ENCODE results near the gene NGLY1. TPM values are rescaled to one million over a fixed set of nuclear protein-coding genes. Genes with fewer than 3 reads are reported as not detected.

Gene NGLY1
- total RNA-seq, 2 experiments from 2014 or later, result 46.0 to 46.2 TPM

DNA sequence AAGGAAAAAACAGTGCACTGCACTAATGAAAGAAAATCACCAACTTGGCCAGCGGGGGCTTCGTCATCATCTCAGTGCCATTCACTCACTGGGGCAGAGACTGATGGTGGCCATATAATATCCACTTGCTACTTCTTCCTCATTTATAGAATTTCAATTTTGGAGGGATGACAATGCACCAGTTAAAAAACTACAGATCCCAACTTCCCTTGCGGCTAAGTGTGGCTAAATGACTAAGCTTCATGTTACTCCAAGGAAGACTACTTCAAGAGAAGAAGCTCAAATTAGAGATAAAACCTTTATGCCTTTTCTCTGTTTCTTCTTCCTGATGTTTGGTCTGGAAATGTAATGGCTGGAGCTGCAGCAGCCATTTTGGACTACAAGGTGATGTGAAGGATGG is 38.8 kb downstream of the NGLY1 start:
- no peak overlapping the region for H3K4me3 Mint-ChIP-seq
- peaks cover 33% of the 10 kb centered on the region for H3K4me1 Mint-ChIP-seq (ENCODE audit: low read depth)
- no peak overlapping the region for H3K27ac Mint-ChIP-seq
- no peaks in the 10 kb centered on the region for H3K4me1 ChIP-seq (ENCODE audit: insufficient read depth, low read length)
- ChIA-PET CTCF (interaction anchor here (1.2 kb wide), 2 partner anchors 13 to 97 kb away, joined by 3 to 4 read pairs; no protein-coding TSS in a partner anchor), POLR2A (no interaction called here)
- intact Hi-C loops (cut with DNase I, micrococcal nuclease), result no loop called here
- no peaks in the 10 kb centered on the region for H3K9me3 Mint-ChIP-seq
- H3K27me3 ChIP-seq (ENCODE audit: control insufficient read depth in 1 of 2, insufficient read depth in 2 of 2, low read length in 2 of 2), result no peaks in the 10 kb centered on the region
- H3K36me3 ChIP-seq (ENCODE audit: insufficient read depth, low read length), result peaks cover 54% of the 10 kb centered on the region
- H3K4me3 ChIP-seq (ENCODE audit: low read length), result no peak overlapping the region
- ATAC-seq (ENCODE audit: poor library complexity) (no peak), DNase-seq (no peak)
- H3K9me3 ChIP-seq (ENCODE audit: control insufficient read depth in 1 of 2, insufficient read depth in 1 of 2, low read length in 2 of 2), result no peaks in the 10 kb centered on the region
- H3K27ac ChIP-seq (ENCODE audit: low read depth in 1 of 2, low read length in 2 of 2), result no peak overlapping the region
- H3K36me3 Mint-ChIP-seq (ENCODE audit: low read depth), result peaks cover 85% of the 10 kb centered on the region
- no peaks in the 10 kb centered on the region for H3K27me3 Mint-ChIP-seq
- TF ChIP-seq, protein P1, sequence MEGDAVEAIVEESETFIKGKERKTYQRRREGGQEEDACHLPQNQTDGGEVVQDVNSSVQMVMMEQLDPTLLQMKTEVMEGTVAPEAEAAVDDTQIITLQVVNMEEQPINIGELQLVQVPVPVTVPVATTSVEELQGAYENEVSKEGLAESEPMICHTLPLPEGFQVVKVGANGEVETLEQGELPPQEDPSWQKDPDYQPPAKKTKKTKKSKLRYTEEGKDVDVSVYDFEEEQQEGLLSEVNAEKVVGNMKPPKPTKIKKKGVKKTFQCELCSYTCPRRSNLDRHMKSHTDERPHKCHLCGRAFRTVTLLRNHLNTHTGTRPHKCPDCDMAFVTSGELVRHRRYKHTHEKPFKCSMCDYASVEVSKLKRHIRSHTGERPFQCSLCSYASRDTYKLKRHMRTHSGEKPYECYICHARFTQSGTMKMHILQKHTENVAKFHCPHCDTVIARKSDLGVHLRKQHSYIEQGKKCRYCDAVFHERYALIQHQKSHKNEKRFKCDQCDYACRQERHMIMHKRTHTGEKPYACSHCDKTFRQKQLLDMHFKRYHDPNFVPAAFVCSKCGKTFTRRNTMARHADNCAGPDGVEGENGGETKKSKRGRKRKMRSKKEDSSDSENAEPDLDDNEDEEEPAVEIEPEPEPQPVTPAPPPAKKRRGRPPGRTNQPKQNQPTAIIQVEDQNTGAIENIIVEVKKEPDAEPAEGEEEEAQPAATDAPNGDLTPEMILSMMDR (IDR thresholded peaks at IDR 0.05), result no peak

DNA sequence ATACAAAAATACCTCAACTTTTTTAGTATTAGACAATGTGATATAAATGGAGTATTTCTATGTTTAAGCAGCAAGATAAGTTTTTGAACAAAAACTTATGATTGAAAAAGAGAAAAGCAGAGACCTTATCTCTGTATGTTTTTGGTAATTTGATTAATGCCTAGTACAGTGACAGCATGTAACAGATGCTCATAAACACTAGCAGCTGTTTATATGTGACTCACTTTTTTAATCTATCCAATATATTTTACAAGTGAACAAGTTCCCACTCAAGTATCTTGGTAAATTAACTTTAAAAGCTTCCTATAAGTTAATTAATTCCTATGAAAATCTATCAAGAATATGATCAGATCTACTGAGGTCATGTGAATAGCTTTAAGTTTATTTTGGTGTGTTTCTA is 55.1 kb downstream of the NGLY1 start:
- Mint-ChIP-seq H3K4me1 (ENCODE audit: low read depth) (no peaks in the 10 kb centered on the region), H3K4me3 (no peak overlapping the region), H3K27ac (no peak overlapping the region), H3K27me3 (no peaks in the 10 kb centered on the region), H3K36me3 (ENCODE audit: low read depth) (peaks cover 82% of the 10 kb centered on the region), H3K9me3 (no peaks in the 10 kb centered on the region)
- H3K27ac ChIP-seq (ENCODE audit: low read depth in 1 of 2, low read length in 2 of 2), result no peak overlapping the region
- H3K36me3 ChIP-seq (ENCODE audit: insufficient read depth, low read length), result peaks cover 60% of the 10 kb centered on the region
- H3K27me3 ChIP-seq (ENCODE audit: control insufficient read depth in 1 of 2, insufficient read depth in 2 of 2, low read length in 2 of 2), result no peaks in the 10 kb centered on the region
- intact Hi-C loops (cut with DNase I, micrococcal nuclease), result no loop called here
- DNase-seq, result no peak
- CTCF ChIA-PET, result no interaction called here
- POLR2A ChIA-PET, result interaction anchor here (1.0 kb wide), 1 partner anchor 11 kb away, joined by 3 read pairs; no protein-coding TSS in a partner anchor
- no peaks in the 10 kb centered on the region for H3K4me1 ChIP-seq (ENCODE audit: insufficient read depth, low read length)
- ATAC-seq (ENCODE audit: poor library complexity), result no peak
- H3K4me3 ChIP-seq (ENCODE audit: low read length), result no peak overlapping the region
- no peaks in the 10 kb centered on the region for H3K9me3 ChIP-seq (ENCODE audit: control insufficient read depth in 1 of 2, insufficient read depth in 1 of 2, low read length in 2 of 2)
- TF ChIP-seq, protein P1 (IDR thresholded peaks at IDR 0.05), result no peak

DNA sequence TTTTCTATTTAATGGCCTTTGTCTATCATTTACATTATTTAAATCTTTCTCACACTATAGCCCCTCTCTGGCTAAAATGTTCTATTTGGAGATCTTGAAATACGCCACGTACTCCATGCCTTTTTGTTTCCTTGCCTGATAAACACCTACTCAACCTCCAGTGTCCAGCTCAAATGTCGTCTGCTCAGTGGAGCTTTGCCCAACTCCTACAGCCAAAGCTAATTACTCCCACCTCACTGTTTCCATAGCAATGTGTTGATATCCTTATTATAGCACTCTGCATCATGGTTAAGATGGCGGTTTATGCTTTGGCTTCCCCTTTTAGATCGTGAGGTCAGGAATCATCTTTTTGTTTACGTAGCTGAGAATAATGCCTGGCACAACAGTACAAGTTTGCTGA is 55.9 kb downstream of the NGLY1 start:
- Mint-ChIP-seq H3K9me3 (no peaks in the 10 kb centered on the region), H3K36me3 (ENCODE audit: low read depth) (peaks cover 79% of the 10 kb centered on the region), H3K4me3 (no peak overlapping the region), H3K4me1 (ENCODE audit: low read depth) (no peaks in the 10 kb centered on the region), H3K27ac (no peak overlapping the region), H3K27me3 (no peaks in the 10 kb centered on the region)
- H3K36me3 ChIP-seq (ENCODE audit: insufficient read depth, low read length), result peaks cover 53% of the 10 kb centered on the region
- no peaks in the 10 kb centered on the region for H3K9me3 ChIP-seq (ENCODE audit: control insufficient read depth in 1 of 2, insufficient read depth in 1 of 2, low read length in 2 of 2)
- ChIA-PET POLR2A (no interaction called here), CTCF (no interaction called here)
- intact Hi-C loops (cut with DNase I, micrococcal nuclease), result no loop called here
- no peak overlapping the region for H3K4me3 ChIP-seq (ENCODE audit: low read length)
- ATAC-seq (ENCODE audit: poor library complexity) (no peak), DNase-seq (no peak)
- H3K27me3 ChIP-seq (ENCODE audit: control insufficient read depth in 1 of 2, insufficient read depth in 2 of 2, low read length in 2 of 2), result no peaks in the 10 kb centered on the region
- TF ChIP-seq, protein P1 (IDR thresholded peaks at IDR 0.05), result no peak
- H3K4me1 ChIP-seq (ENCODE audit: insufficient read depth, low read length), result no peaks in the 10 kb centered on the region
- H3K27ac ChIP-seq (ENCODE audit: low read depth in 1 of 2, low read length in 2 of 2), result no peak overlapping the region

All from CD4-positive, alpha-beta T cell (primary cell).